ES-I3 (cell line): ENCODE measurements around the gene CLEC12A.
"Not testable (repeated sequence)": the region's sequence is repeated elsewhere in the genome, so short reads cannot be mapped to it uniquely, and the experiment has no call there.

Experiments
- H3K36me3 ChIP-seq: 2 replicates; pipeline ENCODE4 v1.6.1; 2013; ENCODE audit warnings: mild to moderate bottlenecking, low read length, control low read depth, moderate library complexity; ENCODE audit not compliant: insufficient read depth
- H3K4me1 ChIP-seq: 2 replicates; pipeline ENCODE4 v1.6.1; 2013; ENCODE audit warnings: mild to moderate bottlenecking, control low read depth, low read length; ENCODE audit not compliant: insufficient read depth
- H3K9ac ChIP-seq: 2 replicates; pipeline ENCODE4 v1.6.1; 2013; ENCODE audit warnings: low read depth, mild to moderate bottlenecking, low read length, moderate library complexity
- H3K9me3 ChIP-seq: 2 replicates; pipeline ENCODE4 v1.6.1; 2013; ENCODE audit warnings: mild to moderate bottlenecking, low read length, moderate library complexity; ENCODE audit not compliant: control insufficient read depth, insufficient read depth

CLEC12A gene

GRCh38 chr12:9991876-9992275 is 20.7 kb downstream of the CLEC12A start:
- Histone ChIP-seq H3K9ac (no peak overlapping the region), H3K36me3 (no peaks in the 10 kb centered on the region), H3K9me3 (no peaks in the 10 kb centered on the region), H3K4me1 (no peaks in the 10 kb centered on the region)

- Histone ChIP-seq H3K4me1 (no peaks in the 10 kb centered on the region), H3K9ac (no peak overlapping the region), H3K36me3 (no peaks in the 10 kb centered on the region), H3K9me3 (no peaks in the 10 kb centered on the region)
These were observed 21.1 kb downstream of the CLEC12A start for GRCh38 chr12:9992296-9992695.

- H3K9ac ChIP-seq = no peak within 1 kb of the TSS
- no peaks in the 10 kb centered on the region for H3K4me1 ChIP-seq
- H3K9me3 ChIP-seq = no peaks in the 10 kb centered on the region
- H3K36me3 ChIP-seq = no peaks in the 10 kb centered on the region
These were observed 27.8 kb downstream of the CLEC12A start, which contains the start of gene CLEC1B for GRCh38 chr12:9999016-9999415. Gene CLEC1B (minus strand): TSS chr12:9999121. CDS start chr12:9999100, 21 bp downstream.

- H3K9ac ChIP-seq = no peak overlapping the region
- H3K9me3 ChIP-seq = no peaks in the 10 kb centered on the region
- H3K4me1 ChIP-seq = no peaks in the 10 kb centered on the region
- no peaks in the 10 kb centered on the region for H3K36me3 ChIP-seq
These were observed 30.1 kb downstream of the CLEC12A start for GRCh38 chr12:10001171-10001776.

GRCh38 chr12:10012630-10013330 is 41.6 kb downstream of the CLEC12A start:
- Histone ChIP-seq H3K9ac (no peak overlapping the region), H3K9me3 (no peaks in the 10 kb centered on the region), H3K36me3 (no peaks in the 10 kb centered on the region), H3K4me1 (peaks cover 8% of the 10 kb centered on the region; the same call in 1 of the 2 replicates)

GRCh38 chr12:10015450-10015849 is 44.2 kb downstream of the CLEC12A start:
- peaks cover 8% of the 10 kb centered on the region; the same call in 1 of the 2 replicates for H3K4me1 ChIP-seq
- no peaks in the 10 kb centered on the region for H3K9me3 ChIP-seq
- H3K9ac ChIP-seq = no peak overlapping the region
- no peaks in the 10 kb centered on the region for H3K36me3 ChIP-seq

- Histone ChIP-seq H3K36me3 (no peaks in the 10 kb centered on the region), H3K9me3 (no peaks in the 10 kb centered on the region), H3K9ac (no peak overlapping the region), H3K4me1 (peaks cover 8% of the 10 kb centered on the region; the same call in 1 of the 2 replicates)
These were observed 45.7 kb downstream of the CLEC12A start for GRCh38 chr12:10016881-10017280.

- Histone ChIP-seq H3K9me3 (no peaks in the 10 kb centered on the region), H3K4me1 (peaks cover 8% of the 10 kb centered on the region; the same call in 1 of the 2 replicates), H3K9ac (no peak overlapping the region), H3K36me3 (no peaks in the 10 kb centered on the region)
These were observed 47.2 kb downstream of the CLEC12A start for GRCh38 chr12:10018386-10018785.

- Histone ChIP-seq H3K36me3 (no peaks in the 10 kb centered on the region), H3K9ac (no peak overlapping the region), H3K4me1 (peaks cover 8% of the 10 kb centered on the region; the same call in 1 of the 2 replicates), H3K9me3 (no peaks in the 10 kb centered on the region)
These were observed 50.1 kb downstream of the CLEC12A start for GRCh38 chr12:10021342-10021741.

GRCh38 chr12:10025236-10025635 is 54.0 kb downstream of the CLEC12A start:
- Histone ChIP-seq H3K36me3 (no peaks in the 10 kb centered on the region), H3K9ac (no peak overlapping the region), H3K9me3 (peaks cover 2% of the 10 kb centered on the region; the same call in 1 of the 2 replicates), H3K4me1 (no peaks in the 10 kb centered on the region)

- H3K9ac ChIP-seq, H3K9me3 ChIP-seq, H3K4me1 ChIP-seq, H3K36me3 ChIP-seq: not testable (repeated sequence)
These were observed 55.5 kb downstream of the CLEC12A start for GRCh38 chr12:10026666-10027065.

- Histone ChIP-seq H3K9ac (no peak overlapping the region), H3K9me3 (peaks cover 6% of the 10 kb centered on the region; the same call in 1 of the 2 replicates), H3K36me3 (no peaks in the 10 kb centered on the region), H3K4me1 (no peaks in the 10 kb centered on the region)
These were observed 56.1 kb downstream of the CLEC12A start for GRCh38 chr12:10027311-10027710.

- no peak overlapping the region for H3K9ac ChIP-seq
- H3K4me1 ChIP-seq = no peaks in the 10 kb centered on the region
- no peaks in the 10 kb centered on the region for H3K36me3 ChIP-seq
- peaks cover 6% of the 10 kb centered on the region; the same call in 1 of the 2 replicates for H3K9me3 ChIP-seq
These were observed 56.5 kb downstream of the CLEC12A start for GRCh38 chr12:10027721-10028120.

- no peaks in the 10 kb centered on the region for H3K36me3 ChIP-seq
- H3K9ac ChIP-seq = no peak within 1 kb of the TSS
- no peaks in the 10 kb centered on the region for H3K4me1 ChIP-seq
- peaks cover 6% of the 10 kb centered on the region; the same call in 1 of the 2 replicates for H3K9me3 ChIP-seq
These were observed 59.2 kb downstream of the CLEC12A start, which contains the start of gene CLEC9A for GRCh38 chr12:10030446-10030845. Gene CLEC9A (plus strand): TSS chr12:10030682. CDS start chr12:10052688, 22,006 bp downstream.

- peaks cover 6% of the 10 kb centered on the region; the same call in 1 of the 2 replicates for H3K9me3 ChIP-seq
- H3K36me3 ChIP-seq = no peaks in the 10 kb centered on the region
- H3K9ac ChIP-seq = no peak overlapping the region
- no peaks in the 10 kb centered on the region for H3K4me1 ChIP-seq
These were observed 60.1 kb downstream of the CLEC12A start for GRCh38 chr12:10031321-10031720.
